Nephron (organoid): Measurements from ENCODE around the gene ACTR3.

ENCODE experiments used
- H3K27ac Mint-ChIP-seq, 3 experiments: 2 replicates each; pipeline ENCODE4 v1.8.0; 2020; ENCODE audit warnings: mixed read lengths in 3 of 3, mild to moderate bottlenecking in 2 of 3, moderate library complexity in 1 of 3
- H3K27me3 Mint-ChIP-seq: 2 replicates; pipeline ENCODE4 v1.8.0; 2021; ENCODE audit warnings: low read depth, mild to moderate bottlenecking, moderate library complexity, mixed read lengths
- H3K36me3 Mint-ChIP-seq: 2 replicates; pipeline ENCODE4 v1.8.0; 2020; ENCODE audit warnings: low read depth, mixed read lengths
- H3K4me1 Mint-ChIP-seq: 2 replicates; pipeline ENCODE4 v1.8.0; 2020; ENCODE audit warnings: mixed read lengths
- H3K4me3 Mint-ChIP-seq, 3 experiments: 2 replicates each; pipeline ENCODE4 v1.8.0; 2020; ENCODE audit warnings: mild to moderate bottlenecking in 3 of 3, mixed read lengths in 3 of 3, moderate library complexity in 2 of 3
- H3K9me3 Mint-ChIP-seq: 2 replicates; pipeline ENCODE4 v1.8.0; 2020; ENCODE audit warnings: mixed read lengths
- TF ChIP-seq, protein P1 (sequence below), 3 experiments: fragments of 200-600 bp; sonication (generic); IDR thresholded peaks; one replicate each; pipeline ENCODE4 v1.5.0; 2021; ENCODE audit warnings: antibody characterized with exemption in 3 of 3; ENCODE audit not compliant: unreplicated experiment in 3 of 3

ACTR3 gene

DNA sequence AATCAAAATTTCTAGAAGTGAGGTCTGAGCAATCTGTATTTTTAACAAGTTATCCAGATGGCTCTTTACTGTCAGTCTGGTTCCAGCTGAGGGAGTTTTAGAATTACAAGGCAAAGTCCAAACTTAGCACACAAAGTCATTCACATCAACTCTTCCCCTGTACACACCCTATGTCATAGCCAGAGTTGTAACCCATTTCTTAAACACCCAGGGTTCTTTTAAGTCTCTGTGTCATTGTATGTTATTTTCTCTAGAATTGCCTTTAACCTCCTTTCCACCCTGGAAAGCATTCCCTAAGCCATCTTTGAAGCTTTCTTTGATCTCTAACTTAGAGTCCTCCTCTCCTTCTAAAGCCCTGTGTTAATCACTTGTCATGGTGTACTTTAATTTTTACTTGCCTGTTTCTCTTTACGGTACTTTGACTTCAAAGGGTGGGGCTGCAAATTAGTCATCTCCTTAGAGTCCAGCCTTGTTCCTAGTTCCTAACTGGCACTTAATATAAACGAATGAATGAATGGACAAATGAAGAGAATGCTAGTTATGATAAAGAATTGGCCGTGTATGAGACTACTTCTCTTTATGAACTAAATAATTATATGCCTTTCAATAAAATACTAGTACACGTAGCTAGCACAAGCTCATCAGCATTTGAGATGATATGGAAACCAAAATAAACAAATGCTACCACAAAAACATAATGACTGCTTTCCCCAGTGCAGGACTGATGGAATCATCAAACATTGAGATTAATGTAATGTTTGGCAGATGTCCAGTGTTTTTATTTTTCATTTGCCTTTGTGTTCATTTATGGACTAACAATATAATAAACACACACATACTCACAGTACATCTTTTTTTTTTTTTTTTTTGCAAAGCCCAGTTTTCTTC lies 11.9 kb upstream of the ACTR3 start:
- H3K27me3 Mint-ChIP-seq = no peaks in the 10 kb centered on the region
- peak overlapping the region; percentile 68 to 94 (median 72) for H3K27ac Mint-ChIP-seq
- no peaks in the 10 kb centered on the region for H3K9me3 Mint-ChIP-seq
- peaks cover 2% of the 10 kb centered on the region for H3K36me3 Mint-ChIP-seq
- H3K4me3 Mint-ChIP-seq = no peak overlapping the region
- TF ChIP-seq, protein P1, sequence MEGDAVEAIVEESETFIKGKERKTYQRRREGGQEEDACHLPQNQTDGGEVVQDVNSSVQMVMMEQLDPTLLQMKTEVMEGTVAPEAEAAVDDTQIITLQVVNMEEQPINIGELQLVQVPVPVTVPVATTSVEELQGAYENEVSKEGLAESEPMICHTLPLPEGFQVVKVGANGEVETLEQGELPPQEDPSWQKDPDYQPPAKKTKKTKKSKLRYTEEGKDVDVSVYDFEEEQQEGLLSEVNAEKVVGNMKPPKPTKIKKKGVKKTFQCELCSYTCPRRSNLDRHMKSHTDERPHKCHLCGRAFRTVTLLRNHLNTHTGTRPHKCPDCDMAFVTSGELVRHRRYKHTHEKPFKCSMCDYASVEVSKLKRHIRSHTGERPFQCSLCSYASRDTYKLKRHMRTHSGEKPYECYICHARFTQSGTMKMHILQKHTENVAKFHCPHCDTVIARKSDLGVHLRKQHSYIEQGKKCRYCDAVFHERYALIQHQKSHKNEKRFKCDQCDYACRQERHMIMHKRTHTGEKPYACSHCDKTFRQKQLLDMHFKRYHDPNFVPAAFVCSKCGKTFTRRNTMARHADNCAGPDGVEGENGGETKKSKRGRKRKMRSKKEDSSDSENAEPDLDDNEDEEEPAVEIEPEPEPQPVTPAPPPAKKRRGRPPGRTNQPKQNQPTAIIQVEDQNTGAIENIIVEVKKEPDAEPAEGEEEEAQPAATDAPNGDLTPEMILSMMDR (IDR thresholded peaks at IDR 0.05; ENCODE audit: unreplicated experiment in 3 of 3) = no peak
- H3K4me1 Mint-ChIP-seq = peaks cover 25% of the 10 kb centered on the region

DNA sequence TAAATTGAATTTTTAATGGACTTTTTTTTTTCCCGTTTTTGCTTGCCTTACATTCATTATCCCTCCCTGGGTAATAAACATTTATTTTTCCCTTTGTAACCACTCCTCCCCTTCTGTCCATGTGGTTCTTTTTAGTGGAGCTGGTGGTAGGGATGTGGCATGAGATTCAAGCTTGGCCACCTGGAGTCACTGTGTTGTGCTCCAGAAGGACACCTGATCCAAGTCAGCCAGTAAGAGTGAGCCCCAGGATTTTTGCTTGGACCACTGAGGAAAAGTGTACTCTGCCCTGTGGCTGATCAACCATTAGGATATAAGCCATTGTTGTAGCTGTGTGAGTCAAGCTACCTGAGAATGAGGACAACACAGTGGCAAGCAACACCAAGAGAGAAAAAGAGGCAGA lies 11.1 kb upstream of the ACTR3 start:
- Mint-ChIP-seq H3K27me3 (no peaks in the 10 kb centered on the region), H3K36me3 (peaks cover 4% of the 10 kb centered on the region), H3K4me3 (no peak overlapping the region), H3K4me1 (peaks cover 25% of the 10 kb centered on the region), H3K9me3 (no peaks in the 10 kb centered on the region), H3K27ac (peak overlapping the region in 2 of 3 experiments; percentile 55 to 57)
- TF ChIP-seq, protein P1 (IDR thresholded peaks at IDR 0.05; ENCODE audit: unreplicated experiment in 3 of 3) = no peak

DNA sequence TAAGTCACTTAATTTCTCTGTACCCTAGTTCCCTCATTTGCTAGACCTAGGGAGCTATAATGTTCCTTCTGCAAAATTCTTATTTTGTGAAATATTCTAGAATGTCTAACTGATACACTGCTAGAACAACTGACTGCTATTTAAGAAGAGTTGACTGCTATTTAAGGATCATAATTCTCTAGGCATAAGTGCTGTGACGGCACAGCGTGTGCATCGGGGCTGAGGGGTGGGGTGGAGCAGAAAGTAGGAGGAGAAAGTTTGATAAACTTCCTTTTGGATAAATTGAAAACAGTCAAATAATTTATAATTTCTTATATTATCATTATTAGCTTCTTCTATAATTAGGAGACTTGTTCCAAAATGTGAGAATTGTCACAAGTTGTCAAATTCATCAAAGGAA lies 10.4 kb upstream of the ACTR3 start:
- Mint-ChIP-seq H3K4me1 (peaks cover 25% of the 10 kb centered on the region), H3K27ac (peak overlapping the region in 1 of 3 experiments; percentile 55), H3K9me3 (no peaks in the 10 kb centered on the region), H3K27me3 (no peaks in the 10 kb centered on the region), H3K36me3 (peaks cover 4% of the 10 kb centered on the region), H3K4me3 (no peak overlapping the region)
- TF ChIP-seq, protein P1 (IDR thresholded peaks at IDR 0.05; ENCODE audit: unreplicated experiment in 3 of 3) = no peak

DNA sequence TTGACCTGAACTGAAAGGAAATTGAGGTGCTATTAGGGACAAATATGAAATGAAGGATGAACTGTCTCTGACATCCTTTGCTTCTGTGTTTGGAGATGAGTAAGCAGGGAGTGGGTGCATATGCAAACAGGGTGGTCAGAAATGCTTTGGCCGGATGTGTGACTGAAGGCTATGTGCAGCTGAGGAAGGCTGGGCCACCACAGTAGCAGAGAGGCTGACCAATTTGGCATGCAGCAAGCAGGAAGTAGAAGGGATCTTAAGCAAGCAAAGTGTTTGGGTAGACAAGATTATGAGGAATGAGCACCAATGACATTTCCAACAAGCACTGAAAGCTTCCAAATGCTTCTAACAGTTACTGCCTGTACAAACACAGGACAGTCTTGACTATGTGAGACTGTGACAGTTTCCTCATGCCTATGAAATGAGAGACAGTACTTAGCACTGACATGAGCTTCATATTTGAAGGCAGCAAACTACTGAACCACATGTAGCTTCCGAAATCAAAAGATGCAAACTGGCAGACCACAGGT lies 3.3 kb upstream of the ACTR3 start:
- no peaks in the 10 kb centered on the region for H3K27me3 Mint-ChIP-seq
- H3K4me3 Mint-ChIP-seq = peak overlapping the region; percentile 65 to 80 (median 75)
- H3K36me3 Mint-ChIP-seq = peaks cover 4% of the 10 kb centered on the region
- peaks cover 48% of the 10 kb centered on the region for H3K4me1 Mint-ChIP-seq
- TF ChIP-seq, protein P1 (IDR thresholded peaks at IDR 0.05; ENCODE audit: unreplicated experiment in 3 of 3) = no peak
- H3K9me3 Mint-ChIP-seq = no peaks in the 10 kb centered on the region
- H3K27ac Mint-ChIP-seq = peak overlapping the region; percentile 93 to 100 (median 100)

DNA sequence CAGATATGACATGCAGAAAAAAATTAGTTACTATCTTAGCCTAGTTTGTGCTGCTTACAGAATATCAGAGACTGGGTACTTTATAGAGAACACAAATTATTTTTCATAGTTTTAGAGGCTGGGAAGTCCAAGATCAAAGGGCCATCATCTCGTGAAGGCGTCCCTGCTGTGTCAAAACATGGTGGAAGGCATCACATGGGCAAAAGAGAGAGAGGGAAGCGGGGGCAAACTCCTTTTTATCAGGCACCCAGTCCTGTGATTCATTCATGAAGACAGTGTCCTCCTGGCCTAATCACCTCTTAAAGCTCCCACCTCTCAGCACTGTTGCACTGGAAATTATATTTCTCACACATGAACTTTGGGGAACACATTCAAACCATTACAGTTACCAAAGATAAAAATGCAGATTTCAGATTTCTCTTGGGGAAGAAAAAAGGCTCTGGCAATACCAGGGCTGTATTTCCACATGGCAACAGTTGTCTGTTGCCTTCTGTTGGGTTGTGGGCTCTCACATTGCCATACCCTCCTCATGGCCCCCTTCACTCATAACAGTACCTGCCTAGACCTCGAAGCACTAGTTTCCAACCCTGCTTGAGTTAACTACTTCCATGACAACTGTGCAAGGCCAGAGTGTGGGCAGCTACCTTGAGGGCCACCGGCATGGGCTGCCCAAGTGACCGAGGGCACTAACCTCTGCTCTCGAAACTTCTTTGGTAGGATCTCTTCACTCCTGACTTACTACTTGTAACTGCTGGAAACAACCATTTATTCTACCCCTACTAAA lies 2.7 kb upstream of the ACTR3 start:
- H3K4me1 Mint-ChIP-seq = peaks cover 54% of the 10 kb centered on the region
- TF ChIP-seq, protein P1 (IDR thresholded peaks at IDR 0.05; ENCODE audit: unreplicated experiment in 3 of 3) = no peak
- peak overlapping the region; percentile 65 to 80 (median 75) for H3K4me3 Mint-ChIP-seq
- no peaks in the 10 kb centered on the region for H3K9me3 Mint-ChIP-seq
- H3K36me3 Mint-ChIP-seq = peaks cover 4% of the 10 kb centered on the region
- peak overlapping the region; percentile 93 to 100 (median 100) for H3K27ac Mint-ChIP-seq
- H3K27me3 Mint-ChIP-seq = no peaks in the 10 kb centered on the region
